AG04450 (cell line): ENCODE data around the gene OST4. TPM values are rescaled to one million over a fixed set of nuclear protein-coding genes. Genes with fewer than 3 reads are reported as not detected.

Source experiments
- CTCF ChIA-PET: fragments of 300-600, 350-600 bp; formaldehyde crosslinking; extraction: SDS; loops from one replicate; lab custom pipeline; 2022; ENCODE audit warnings: antibody characterized with exemption, inconsistent platforms; lab: Charles Lee
- POLR2A ChIA-PET: fragments of 350-600 bp; formaldehyde crosslinking; extraction: SDS; loops from one replicate; lab custom pipeline; 2021; ENCODE audit warnings: antibody characterized with exemption, inconsistent platforms; lab: Yijun Ruan, JAX
- DNase-seq: peaks from one replicate; pipeline ENCODE4 v3.0.0-alpha.2; 2011; ENCODE audit warnings: low read depth, low spot score
- H3K27ac ChIP-seq: one replicate; pipeline ENCODE4 v1.5.1; 2012; ENCODE audit warnings: low read depth, low read length, control low read depth
- H3K27me3 ChIP-seq: one replicate; pipeline ENCODE4 v1.6.0; 2012; ENCODE audit warnings: low read length; ENCODE audit not compliant: control insufficient read depth, insufficient read depth
- H3K4me3 ChIP-seq: 2 replicates; pipeline ENCODE4 v1.5.1; 2011; ENCODE audit warnings: mild to moderate bottlenecking, low read depth, low read length, control low read depth
- H3K9me3 ChIP-seq: 2 replicates; pipeline ENCODE4 v1.5.1; 2012; ENCODE audit warnings: low read length; ENCODE audit not compliant: control insufficient read depth, insufficient read depth
- CTCF ChIP-seq: IDR thresholded peaks from 2 replicates; pipeline ENCODE4 v1.5.1; 2011; ENCODE audit warnings: low read depth, low read length, control low read depth, inconsistent platforms
- polyA plus RNA-seq: library from polyadenylated mRNA; depleted of rRNA; stranded (reverse); fragments of >200 nt; gene quantifications from 2 replicates; pipeline ENCODE4 v1.2.3, GENCODE V29; 2011

The OST4 gene
- polyA plus RNA-seq, 1 experiment = 679 TPM

- ChIA-PET POLR2A (interaction anchor here (0.8 to 7.6 kb wide), 13 partner anchors 10 to 264 kb away, joined by 3 to 53 read pairs (median 5); partner anchors contain the start of genes EMILIN1, KHK, OST4 and PREB), CTCF (interaction anchor here (1.0 to 1.2 kb wide), 4 partner anchors 32 to 88 kb away, joined by 3 to 9 read pairs (median 5); partner anchors contain the start of gene KHK)
- Histone ChIP-seq H3K27me3 (no peaks in the 10 kb centered on the region), H3K4me3 (peak overlapping the region; percentile 81), H3K9me3 (no peaks in the 10 kb centered on the region; the same call in 1 of the 2 replicates), H3K27ac (peak overlapping the region; percentile 70)
- no peak for TF ChIP-seq CTCF
- no peak for DNase-seq
Measured at GRCh38 chr2:27049422-27050280, 21.8 kb downstream of the OST4 start.

- Histone ChIP-seq H3K27me3 (no peaks in the 10 kb centered on the region), H3K27ac (peak overlapping the region; percentile 25), H3K4me3 (no peak overlapping the region), H3K9me3 (no peaks in the 10 kb centered on the region)
- ChIA-PET CTCF (interaction anchor here (1.1 kb wide), 2 partner anchors 9 to 81 kb away, joined by 3 read pairs; no protein-coding TSS in a partner anchor), POLR2A (no interaction called here)
- no peak for TF ChIP-seq CTCF
- no peak for DNase-seq
Measured at GRCh38 chr2:27042985-27043634, 28.3 kb downstream of the OST4 start.

DNA sequence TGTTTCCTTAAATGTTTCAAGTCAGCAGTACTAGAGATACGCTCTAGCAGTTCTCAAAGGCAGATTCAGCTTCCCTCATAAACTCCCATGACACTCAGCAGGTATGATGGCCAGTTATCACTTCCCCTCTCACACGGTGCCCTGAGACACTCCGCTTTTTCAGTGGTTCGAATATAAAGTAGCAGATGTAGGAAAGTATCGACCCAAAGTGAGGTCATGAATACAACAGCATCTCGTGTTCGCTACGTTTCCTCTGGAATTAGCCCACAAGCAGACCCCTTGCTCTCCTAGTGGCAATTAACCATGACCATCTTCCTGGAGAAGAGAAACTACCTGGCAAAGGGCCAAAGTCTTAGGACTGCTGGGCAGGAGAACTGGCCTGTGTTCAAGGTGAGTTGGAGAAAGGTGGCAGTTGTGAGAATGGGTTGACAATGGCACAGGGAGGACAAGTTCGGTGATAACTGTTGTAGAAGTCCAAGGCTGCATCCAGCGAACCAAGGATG lies 29.2 kb downstream of the OST4 start:
- no peak for DNase-seq
- Histone ChIP-seq H3K27ac (no peak overlapping the region), H3K9me3 (no peaks in the 10 kb centered on the region), H3K27me3 (no peaks in the 10 kb centered on the region), H3K4me3 (no peak overlapping the region)
- ChIA-PET CTCF (interaction anchor here (0.8 to 1.1 kb wide), 2 partner anchors 80 to 81 kb away, joined by 3 to 5 read pairs; no protein-coding TSS in a partner anchor), POLR2A (no interaction called here)
- no peak for TF ChIP-seq CTCF

DNA sequence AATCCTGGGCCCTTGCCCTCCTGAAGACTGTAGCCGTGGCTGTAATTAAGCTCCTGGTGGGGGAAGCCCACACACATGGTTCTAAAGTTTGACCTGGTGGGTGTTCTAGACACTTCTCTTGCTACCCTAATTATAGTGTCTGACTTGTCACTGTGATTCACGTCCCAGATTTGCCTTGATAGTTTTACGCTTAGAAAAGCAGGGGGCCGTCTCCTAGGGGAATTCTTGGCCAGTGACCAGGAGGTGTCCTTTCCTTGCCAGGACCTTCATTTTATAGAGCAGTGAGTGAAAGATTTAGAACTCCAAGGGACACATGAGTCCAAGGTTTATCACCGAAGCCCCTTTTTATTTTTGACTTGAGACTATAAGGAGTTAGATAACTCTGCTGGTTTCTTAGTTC lies 29.7 kb downstream of the OST4 start:
- H3K27ac ChIP-seq = no peak overlapping the region
- no peaks in the 10 kb centered on the region for H3K27me3 ChIP-seq
- H3K4me3 ChIP-seq = no peak overlapping the region
- no peaks in the 10 kb centered on the region for H3K9me3 ChIP-seq
- no peak for TF ChIP-seq CTCF
- POLR2A ChIA-PET = interaction anchor here (4.2 kb wide), 1 partner anchor 9 kb away, joined by 22 read pairs; the partner anchor contains the start of gene AGBL5
- CTCF ChIA-PET = interaction anchor here (0.8 kb wide), 1 partner anchor 80 kb away, joined by 5 read pairs; no protein-coding TSS in a partner anchor
- DNase-seq = no peak
